GM12878 (cell line): ENCODE measurements around the gene SBK2. TPM values are rescaled to one million over a fixed set of nuclear protein-coding genes. Genes with fewer than 3 reads are reported as not detected.

Experiments used
- ATAC-seq: fragments of 200-7000 bp; cut with Tn5 transposase; 3 replicates; pipeline ENCODE4 v1.9.1; 2020; ENCODE audit warnings: mild to moderate bottlenecking, moderate library complexity
- BruUV-seq: library from RNA; stranded (reverse); fragments of 400-500 nt; replicated peaks from 2 replicates; lab custom pipeline; 2021; lab: Mats Ljungman, UMichigan
- CTCF ChIA-PET: fragments of 300-600 bp; sonication (Branson Sonifier 250); formaldehyde crosslinking; extraction: SDS; loops from one replicate; lab custom pipeline; 2021; ENCODE audit warnings: inconsistent platforms; lab: Yijun Ruan, JAX
- POLR2A ChIA-PET: fragments of 350-600 bp; formaldehyde crosslinking; extraction: SDS; loops from one replicate; lab custom pipeline; 2021; ENCODE audit warnings: inconsistent platforms; lab: Charles Lee
- RAD21 ChIA-PET: fragments of 300-600 bp; sonication (Branson Sonifier 250); formaldehyde crosslinking; loops from one replicate; lab custom pipeline; 2023; ENCODE audit warnings: antibody characterized with exemption; ENCODE audit not compliant: unreplicated experiment; lab: Charles Lee
- SMC1A ChIA-PET: fragments of 300-600 bp; sonication (Branson Sonifier 250); formaldehyde crosslinking; loops from one replicate; lab custom pipeline; 2023; ENCODE audit not compliant: unreplicated experiment, uncharacterized antibody; lab: Charles Lee
- DNase-seq: peaks from one replicate; pipeline ENCODE4 v3.0.0-alpha.2; 2011; ENCODE audit warnings: low read depth, low spot score
- FAIRE-seq: peaks from 3 replicates; lab custom pipeline; 2011; peaks lifted over from hg19 to GRCh38; lab: Jason Lieb, UNC
- H2AFZ ChIP-seq: 2 replicates; pipeline ENCODE4 v1.6.0; 2011; ENCODE audit warnings: low read depth, low read length, control low read depth; ENCODE audit not compliant: control insufficient read depth
- H3K27ac ChIP-seq: 2 replicates; pipeline ENCODE4 v1.5.1; 2011; ENCODE audit warnings: control low read depth; ENCODE audit not compliant: control insufficient read depth, insufficient read depth
- H3K27me3 ChIP-seq, 2 experiments: replicated peaks in 1 of 2; 2 replicates each; pipeline versions ENCODE4 v1.6.0 to v1.6.1; 2011; ENCODE audit warnings: low read length in 1 of 2; ENCODE audit not compliant: control insufficient read depth in 2 of 2, insufficient read depth in 2 of 2
- H3K36me3 ChIP-seq, 2 experiments: 2 replicates each; pipeline ENCODE4 v1.5.1; 2011; ENCODE audit warnings: low read length in 1 of 2; ENCODE audit not compliant: control insufficient read depth in 2 of 2, insufficient read depth in 2 of 2
- H3K4me1 ChIP-seq: 2 replicates; pipeline ENCODE4 v1.6.1; 2011; ENCODE audit warnings: mild to moderate bottlenecking, low read length, moderate library complexity, mixed read lengths; ENCODE audit not compliant: control insufficient read depth, insufficient read depth
- H3K4me2 ChIP-seq: 2 replicates; pipeline ENCODE4 v1.6.0; 2011; ENCODE audit warnings: control low read depth; ENCODE audit not compliant: control insufficient read depth, insufficient read depth
- H3K4me3 ChIP-seq: fragments of 200-600 bp; sonication (generic); 2 replicates; pipeline ENCODE4 v1.5.1; 2016
- H3K79me2 ChIP-seq: 2 replicates; pipeline ENCODE4 v1.6.0; 2011; ENCODE audit warnings: low read length; ENCODE audit not compliant: control insufficient read depth, insufficient read depth
- H3K9ac ChIP-seq: 2 replicates; pipeline ENCODE4 v1.8.0; 2011; ENCODE audit warnings: low read length, control low read depth, mixed read lengths; ENCODE audit not compliant: control insufficient read depth, insufficient read depth
- H3K9me3 ChIP-seq: replicated peaks from 3 replicates; pipeline ENCODE4 v1.5.1; 2011; ENCODE audit warnings: mild to moderate bottlenecking, low read length; ENCODE audit not compliant: control insufficient read depth, insufficient read depth
- H4K20me1 ChIP-seq: 2 replicates; pipeline ENCODE4 v1.6.0; 2011; ENCODE audit not compliant: control insufficient read depth, insufficient read depth
- ASH2L ChIP-seq: fragments of 300-600, 200-600 bp; sonication (generic); IDR thresholded peaks from 2 replicates; pipeline ENCODE4 v1.6.1; 2017; ENCODE audit warnings: low read depth, mild to moderate bottlenecking, borderline replicate concordance
- BHLHE40 ChIP-seq, 2 experiments: fragments of 450-650 bp in 1 of 2; IDR thresholded peaks; 2 replicates each; pipeline ENCODE4 v1.6.1; 2011 to 2017; ENCODE audit warnings: low read depth in 2 of 2, borderline replicate concordance in 1 of 2, improper control_type of control experiment in 1 of 2, low read length in 1 of 2, mild to moderate bottlenecking in 1 of 2
- CBFB ChIP-seq: IDR thresholded peaks from 2 replicates; pipeline ENCODE4 v1.6.1; 2016; ENCODE audit warnings: antibody characterized with exemption, low read depth
- EGR1 ChIP-seq, 2 experiments: IDR thresholded peaks; 1 replicate in 1 of 2; 2 replicates in 1 of 2; pipeline ENCODE4 v1.6.1; 2011 to 2012; ENCODE audit warnings: low read depth in 2 of 2, low read length in 2 of 2, borderline replicate concordance in 1 of 2, mild to moderate bottlenecking in 1 of 2, moderate library complexity in 1 of 2
- GATAD2B ChIP-seq: fragments of 450-650 bp; conservative IDR thresholded peaks from 2 replicates; pipeline ENCODE4 v1.6.1; 2017; ENCODE audit warnings: low read depth, mild to moderate bottlenecking, moderate library complexity
- HCFC1 ChIP-seq: fragments of 150-350 bp; IDR thresholded peaks from 2 replicates; pipeline ENCODE4 v1.6.1; 2014; ENCODE audit warnings: low read length
- LARP7 ChIP-seq: fragments of 450-650 bp; IDR thresholded peaks from 2 replicates; pipeline ENCODE4 v1.6.1; 2017; ENCODE audit warnings: mild to moderate bottlenecking
- MTA2 ChIP-seq: fragments of 450-650 bp; IDR thresholded peaks from 2 replicates; pipeline ENCODE4 v1.6.1; 2016; ENCODE audit warnings: low read depth, mild to moderate bottlenecking, moderate library complexity
- NFXL1 ChIP-seq: fragments of 450-650 bp; IDR thresholded peaks from 2 replicates; pipeline ENCODE4 v1.6.1; 2017; ENCODE audit warnings: antibody characterized with exemption, mild to moderate bottlenecking, borderline replicate concordance
- NR2C1 ChIP-seq: fragments of 450-650 bp; IDR thresholded peaks from 2 replicates; pipeline ENCODE4 v1.6.1; 2017; ENCODE audit warnings: antibody characterized with exemption, mild to moderate bottlenecking, moderate library complexity
- RUNX3 ChIP-seq: IDR thresholded peaks from 2 replicates; pipeline ENCODE4 v1.6.1; 2012; ENCODE audit warnings: low read length, inconsistent platforms
- SREBF2 ChIP-seq: IDR thresholded peaks from 2 replicates; pipeline ENCODE4 v1.6.1; 2012; ENCODE audit warnings: mild to moderate bottlenecking, low read length
- SRF ChIP-seq, 2 experiments: IDR thresholded peaks; 2 replicates each; pipeline ENCODE4 v1.6.1; 2011; ENCODE audit warnings: low read depth in 2 of 2, low read length in 2 of 2, mild to moderate bottlenecking in 1 of 2, moderate library complexity in 1 of 2
- TAF1 ChIP-seq: IDR thresholded peaks from 2 replicates; pipeline ENCODE4 v1.6.1; 2011; ENCODE audit warnings: mild to moderate bottlenecking, low read depth, low read length, borderline replicate concordance
- WRNIP1 ChIP-seq: IDR thresholded peaks from 2 replicates; pipeline ENCODE4 v1.6.1; 2011; ENCODE audit warnings: low read depth, low read length, improper control_type of control experiment, borderline replicate concordance
- ZNF384 ChIP-seq: IDR thresholded peaks from 2 replicates; pipeline ENCODE4 v1.6.1; 2012; ENCODE audit warnings: low read depth, mild to moderate bottlenecking, low read length, improper control_type of control experiment, borderline replicate concordance
- ZZZ3 ChIP-seq: IDR thresholded peaks from 2 replicates; pipeline ENCODE4 v1.6.1; 2011; ENCODE audit warnings: low read depth; ENCODE audit not compliant: control insufficient read depth, insufficient read length
- WGBS: methylation state at CpG from one replicate; pipeline ENCODE4 v1.1.6; 2016; ENCODE audit warnings: low lambda C conversion rate; ENCODE audit not compliant: insufficient replicate concordance, insufficient coverage; ENCODE audit errors: missing lambda C conversion rate; 5-methylcytosine and 5-hydroxymethylcytosine counted together
- in situ Hi-C: fragments of 300-500 bp; cut with MboI; formaldehyde crosslinking; loops from 9 replicates; pipeline ENCODE4 v1.14.3; 2018; ENCODE audit warnings: mixed read lengths
- intact Hi-C: fragments of 100-400 bp; cut with micrococcal nuclease; formaldehyde crosslinking; loops from one replicate; pipeline ENCODE4 v1.14.2; 2022; ENCODE audit not compliant: unreplicated experiment
- polyA plus RNA-seq, 11 experiments: library from polyadenylated mRNA; depleted of rRNA in 4 of 11; unstranded in 6 of 11; stranded (reverse) in 5 of 11; fragments of >200 nt; fragmentation: Nextera tagmentation in 4 of 11; fragmentation: Illumina TruSeq in 1 of 11; extraction: Ambion mirVana in 4 of 11; extraction: Trizol in 1 of 11; gene quantifications; 1 replicate in 1 of 11; 2 replicates in 10 of 11; pipeline versions ENCODE4 v1.2.1 to v1.2.3, GENCODE V29; 2011 to 2016; ENCODE audit warnings: inconsistent platforms in 2 of 11, missing spikeins in 2 of 11, low read depth in 1 of 11
- total RNA-seq, 4 experiments: library from RNA; depleted of rRNA in 3 of 4; stranded (reverse); fragments of >200 nt in 3 of 4; fragmentation: Illumina TruSeq in 1 of 4; extraction: Trizol in 1 of 4; gene quantifications; 2 replicates each; pipeline versions ENCODE4 v1.2.1 to v1.2.3, GENCODE V29; 2013 to 2021
- TF ChIP-seq, protein P1 (sequence below): fragments of 450-650 bp; IDR thresholded peaks from 2 replicates; pipeline ENCODE4 v1.6.1; 2014; ENCODE audit warnings: mild to moderate bottlenecking
- TF ChIP-seq, protein P2 (sequence below): IDR thresholded peaks from 2 replicates; pipeline ENCODE4 v1.6.1; 2012; ENCODE audit warnings: low read depth, low read length, improper control_type of control experiment
- TF ChIP-seq, protein P3 (sequence below): fragments of 450-650 bp; IDR thresholded peaks from 2 replicates; pipeline ENCODE4 v1.6.1; 2018; ENCODE audit warnings: mild to moderate bottlenecking, low read depth, moderate library complexity; ENCODE audit not compliant: partially characterized antibody

SBK2 gene
- total and polyA plus RNA-seq, 10 of the 15 experiments (the other 5 are each of a cell fraction or from before 2014, with no cell fraction given), result not detected

DNA sequence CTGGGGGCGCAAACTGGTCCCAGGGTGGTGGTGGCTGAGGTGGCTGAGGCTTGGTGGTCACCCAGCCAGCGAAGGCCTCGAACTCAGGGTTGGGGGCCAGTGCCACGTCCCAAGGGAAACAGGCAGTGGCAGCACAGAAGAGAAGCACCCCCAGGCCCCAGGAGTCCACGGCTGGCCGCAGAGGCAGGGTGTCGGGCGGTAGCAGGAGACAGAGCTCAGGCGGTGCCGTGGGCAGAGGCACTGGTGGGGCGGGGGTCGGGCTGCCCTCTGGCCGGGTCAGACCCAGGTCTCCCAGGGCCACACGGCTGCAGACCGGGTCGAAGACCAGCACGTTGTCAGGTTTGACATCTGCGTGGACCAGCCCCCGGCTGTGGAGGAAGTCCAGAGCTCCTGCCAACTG lies 4.2 kb upstream of the SBK2 start:
- ChIA-PET POLR2A (no interaction called here), RAD21 (no interaction called here), CTCF (no interaction called here), SMC1A (no interaction called here)
- Histone ChIP-seq H3K9me3 (no peaks in the 10 kb centered on the region), H4K20me1 (no peaks in the 10 kb centered on the region), H3K4me1 (no peaks in the 10 kb centered on the region), H2AFZ (no peak overlapping the region), H3K4me3 (no peak overlapping the region), H3K27me3 (no peaks in the 10 kb centered on the region), H3K79me2 (no peaks in the 10 kb centered on the region), H3K9ac (no peak overlapping the region), H3K4me2 (no peak overlapping the region), H3K36me3 (no peaks in the 10 kb centered on the region), H3K27ac (no peak overlapping the region)
- in situ Hi-C loops (no loop called here), intact Hi-C loops (no loop called here)
- no TSS peak for BruUV-seq
- ATAC-seq (no peak), DNase-seq (no peak), FAIRE-seq (no peak)
- WGBS, result 37% methylated on average over 16 of the region's 19 CpGs
- TF ChIP-seq CBFB, result no peak
- TF ChIP-seq, protein P1, sequence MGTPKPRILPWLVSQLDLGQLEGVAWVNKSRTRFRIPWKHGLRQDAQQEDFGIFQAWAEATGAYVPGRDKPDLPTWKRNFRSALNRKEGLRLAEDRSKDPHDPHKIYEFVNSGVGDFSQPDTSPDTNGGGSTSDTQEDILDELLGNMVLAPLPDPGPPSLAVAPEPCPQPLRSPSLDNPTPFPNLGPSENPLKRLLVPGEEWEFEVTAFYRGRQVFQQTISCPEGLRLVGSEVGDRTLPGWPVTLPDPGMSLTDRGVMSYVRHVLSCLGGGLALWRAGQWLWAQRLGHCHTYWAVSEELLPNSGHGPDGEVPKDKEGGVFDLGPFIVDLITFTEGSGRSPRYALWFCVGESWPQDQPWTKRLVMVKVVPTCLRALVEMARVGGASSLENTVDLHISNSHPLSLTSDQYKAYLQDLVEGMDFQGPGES, result no peak
- TF ChIP-seq, protein P2, sequence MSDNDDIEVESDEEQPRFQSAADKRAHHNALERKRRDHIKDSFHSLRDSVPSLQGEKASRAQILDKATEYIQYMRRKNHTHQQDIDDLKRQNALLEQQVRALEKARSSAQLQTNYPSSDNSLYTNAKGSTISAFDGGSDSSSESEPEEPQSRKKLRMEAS, result no peak
- no peak for TF ChIP-seq NR2C1
- TF ChIP-seq SRF (IDR thresholded peaks at IDR 0.05; ENCODE audit: low read depth in 2 of 2, low read length in 2 of 2), result no peak
- TF ChIP-seq TAF1, result no peak
- no peak for TF ChIP-seq ZNF384
- no peak for TF ChIP-seq MTA2
- no peak for TF ChIP-seq SREBF2
- no peak for TF ChIP-seq LARP7
- TF ChIP-seq, protein P3, sequence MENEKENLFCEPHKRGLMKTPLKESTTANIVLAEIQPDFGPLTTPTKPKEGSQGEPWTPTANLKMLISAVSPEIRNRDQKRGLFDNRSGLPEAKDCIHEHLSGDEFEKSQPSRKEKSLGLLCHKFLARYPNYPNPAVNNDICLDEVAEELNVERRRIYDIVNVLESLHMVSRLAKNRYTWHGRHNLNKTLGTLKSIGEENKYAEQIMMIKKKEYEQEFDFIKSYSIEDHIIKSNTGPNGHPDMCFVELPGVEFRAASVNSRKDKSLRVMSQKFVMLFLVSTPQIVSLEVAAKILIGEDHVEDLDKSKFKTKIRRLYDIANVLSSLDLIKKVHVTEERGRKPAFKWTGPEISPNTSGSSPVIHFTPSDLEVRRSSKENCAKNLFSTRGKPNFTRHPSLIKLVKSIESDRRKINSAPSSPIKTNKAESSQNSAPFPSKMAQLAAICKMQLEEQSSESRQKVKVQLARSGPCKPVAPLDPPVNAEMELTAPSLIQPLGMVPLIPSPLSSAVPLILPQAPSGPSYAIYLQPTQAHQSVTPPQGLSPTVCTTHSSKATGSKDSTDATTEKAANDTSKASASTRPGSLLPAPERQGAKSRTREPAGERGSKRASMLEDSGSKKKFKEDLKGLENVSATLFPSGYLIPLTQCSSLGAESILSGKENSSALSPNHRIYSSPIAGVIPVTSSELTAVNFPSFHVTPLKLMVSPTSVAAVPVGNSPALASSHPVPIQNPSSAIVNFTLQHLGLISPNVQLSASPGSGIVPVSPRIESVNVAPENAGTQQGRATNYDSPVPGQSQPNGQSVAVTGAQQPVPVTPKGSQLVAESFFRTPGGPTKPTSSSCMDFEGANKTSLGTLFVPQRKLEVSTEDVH, result no peak
- no peak for TF ChIP-seq BHLHE40 (IDR thresholded peaks at IDR 0.05; ENCODE audit: borderline replicate concordance in 1 of 2, low read depth in 2 of 2, low read length in 1 of 2)
- TF ChIP-seq ZZZ3, result no peak
- TF ChIP-seq NFXL1, result no peak
- no peak for TF ChIP-seq RUNX3
- TF ChIP-seq GATAD2B, result no peak
- TF ChIP-seq EGR1 (IDR thresholded peaks at IDR 0.05; ENCODE audit: borderline replicate concordance in 1 of 2, low read depth in 2 of 2, low read length in 2 of 2), result no peak
- TF ChIP-seq ASH2L, result no peak
- TF ChIP-seq HCFC1, result no peak
- no peak for TF ChIP-seq WRNIP1
